H1 (cell line): ENCODE results near the gene CREB3L1. TPM values are rescaled to one million over a fixed set of nuclear protein-coding genes. Genes with fewer than 3 reads are reported as not detected.

ENCODE experiments used
- BCL11A ChIP-seq, 2 experiments: IDR thresholded peaks; one replicate each; pipeline ENCODE4 v1.6.1; 2011; ENCODE audit warnings: low read depth in 2 of 2, low read length in 2 of 2, mild to moderate bottlenecking in 2 of 2
- CBX5 ChIP-seq: fragments of 300-800, 300-1000 bp; sonication (generic); IDR thresholded peaks from 2 replicates; pipeline ENCODE4 v1.7.1; 2016; ENCODE audit warnings: antibody characterized with exemption, low read length, low read depth
- JUN ChIP-seq: IDR thresholded peaks from 2 replicates; pipeline ENCODE4 v1.6.1; 2011; ENCODE audit warnings: low read depth, mild to moderate bottlenecking, improper control_type of control experiment, low read length
- MAFK ChIP-seq: IDR thresholded peaks from 2 replicates; pipeline ENCODE4 v1.6.1; 2012; ENCODE audit warnings: low read depth, mild to moderate bottlenecking, improper control_type of control experiment, low read length
- NANOG ChIP-seq: IDR thresholded peaks from 2 replicates; pipeline ENCODE4 v1.6.1; 2011; ENCODE audit warnings: low read length, low read depth, mild to moderate bottlenecking, inconsistent platforms; ENCODE audit not compliant: insufficient read depth, poor library complexity, severe bottlenecking
- polyA plus RNA-seq, 7 experiments: library from polyadenylated mRNA; depleted of rRNA in 3 of 7; stranded (reverse) in 5 of 7; unstranded in 2 of 7; fragments of >200 nt in 5 of 7; fragments of 200-250 nt in 2 of 7; gene quantifications; 1 replicate in 5 of 7; 2 replicates in 1 of 7; 4 replicates in 1 of 7; pipeline versions ENCODE4 v1.2.1 to v1.2.3, GENCODE V29; 2011 to 2013; ENCODE audit warnings: missing spikeins in 2 of 7, mixed read lengths in 2 of 7
- total RNA-seq: library from RNA; stranded (reverse); fragmentation: NEBNext Ultra II Directional; extraction: Animal tissue kit (Norgen Biotek cat#: 25700); gene quantifications from 2 replicates; pipeline ENCODE4 v1.2.1, GENCODE V29; 2021
- TF ChIP-seq, protein P1 (sequence below): IDR thresholded peaks from 2 replicates; pipeline ENCODE4 v1.6.1; 2011; ENCODE audit warnings: low read length, improper control_type of control experiment

CREB3L1 gene
- total and polyA plus RNA-seq, 2 of the 8 experiments (the other 6 are each of a cell fraction or from before 2014, with no cell fraction given): 4.1 to 12.7 TPM

GRCh38 chr11:46293641-46294103 is 16.2 kb downstream of the CREB3L1 start (continued):
- TF ChIP-seq, protein P1, sequence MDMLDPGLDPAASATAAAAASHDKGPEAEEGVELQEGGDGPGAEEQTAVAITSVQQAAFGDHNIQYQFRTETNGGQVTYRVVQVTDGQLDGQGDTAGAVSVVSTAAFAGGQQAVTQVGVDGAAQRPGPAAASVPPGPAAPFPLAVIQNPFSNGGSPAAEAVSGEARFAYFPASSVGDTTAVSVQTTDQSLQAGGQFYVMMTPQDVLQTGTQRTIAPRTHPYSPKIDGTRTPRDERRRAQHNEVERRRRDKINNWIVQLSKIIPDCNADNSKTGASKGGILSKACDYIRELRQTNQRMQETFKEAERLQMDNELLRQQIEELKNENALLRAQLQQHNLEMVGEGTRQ: no peak
- TF ChIP-seq BCL11A (IDR thresholded peaks at IDR 0.05; ENCODE audit: low read depth in 2 of 2, low read length in 2 of 2) (no peak), JUN (no peak), CBX5 (no peak), NANOG (no peak), MAFK (no peak)
